DND-41 (cell line): ENCODE data around the gene ZNF232.

ENCODE experiments used
- ATAC-seq: fragments of 200-7000 bp; cut with Tn5 transposase; 3 replicates; pipeline ENCODE4 v1.9.1; 2021; ENCODE audit warnings: low read depth; ENCODE audit not compliant: insufficient read depth
- DNase-seq: peaks from one replicate; pipeline ENCODE4 v3.0.0-alpha.2; 2020
- H2AFZ ChIP-seq: 2 replicates; pipeline ENCODE4 v1.6.0; 2012; ENCODE audit warnings: low read depth, low read length
- H3K27ac ChIP-seq: 2 replicates; pipeline ENCODE4 v1.5.1; 2012; ENCODE audit warnings: low read length, inconsistent platforms
- H3K27me3 ChIP-seq: fragments of 200-600 bp; sonication (generic); 2 replicates; pipeline ENCODE4 v1.6.0; 2012; ENCODE audit warnings: low read length, mild to moderate bottlenecking, inconsistent platforms; ENCODE audit not compliant: insufficient read depth, poor library complexity
- H3K36me3 ChIP-seq: 2 replicates; pipeline ENCODE4 v1.5.1; 2012; ENCODE audit warnings: low read length, inconsistent platforms; ENCODE audit not compliant: insufficient read depth
- H3K4me1 ChIP-seq: 2 replicates; pipeline ENCODE4 v1.5.1; 2012; ENCODE audit warnings: mild to moderate bottlenecking, low read length; ENCODE audit not compliant: insufficient read depth
- H3K4me2 ChIP-seq: 2 replicates; pipeline ENCODE4 v1.6.0; 2012; ENCODE audit warnings: mild to moderate bottlenecking, moderate library complexity, low read length, inconsistent platforms; ENCODE audit not compliant: insufficient read depth
- H3K4me3 ChIP-seq, 2 experiments: fragments of 200-600 bp in 1 of 2; shearing (Covaris generic) in 1 of 2; 2 replicates each; pipeline ENCODE4 v1.5.1; 2012 to 2016; ENCODE audit warnings: inconsistent platforms in 2 of 2, low read length in 2 of 2, mild to moderate bottlenecking in 2 of 2, low read depth in 1 of 2, moderate library complexity in 1 of 2
- H3K79me2 ChIP-seq: 2 replicates; pipeline ENCODE4 v1.6.0; 2012; ENCODE audit warnings: low read length, inconsistent platforms; ENCODE audit not compliant: insufficient read depth
- H3K9ac ChIP-seq: 2 replicates; pipeline ENCODE4 v1.6.0; 2012; ENCODE audit warnings: low read depth, mild to moderate bottlenecking, inconsistent platforms, low read length, moderate library complexity
- H3K9me3 ChIP-seq: 2 replicates; pipeline ENCODE4 v1.5.1; 2012; ENCODE audit warnings: low read length, moderate library complexity, mild to moderate bottlenecking, inconsistent platforms; ENCODE audit not compliant: insufficient read depth, severe bottlenecking
- H4K20me1 ChIP-seq: 2 replicates; pipeline ENCODE4 v1.6.0; 2012; ENCODE audit warnings: low read length; ENCODE audit not compliant: insufficient read depth
- EZH2 ChIP-seq: IDR thresholded peaks from 3 replicates; pipeline ENCODE4 v1.6.1; 2012; ENCODE audit warnings: borderline replicate concordance, low read depth, mild to moderate bottlenecking, moderate library complexity, low read length, inconsistent platforms; ENCODE audit not compliant: severe bottlenecking
- TF ChIP-seq, protein P1 (sequence below): IDR thresholded peaks from 2 replicates; pipeline ENCODE4 v1.5.1; 2012; ENCODE audit warnings: borderline replicate concordance, low read length, moderate library complexity, mild to moderate bottlenecking; ENCODE audit not compliant: poor library complexity, severe bottlenecking; ENCODE audit errors: extremely low read depth

Gene ZNF232

DNA sequence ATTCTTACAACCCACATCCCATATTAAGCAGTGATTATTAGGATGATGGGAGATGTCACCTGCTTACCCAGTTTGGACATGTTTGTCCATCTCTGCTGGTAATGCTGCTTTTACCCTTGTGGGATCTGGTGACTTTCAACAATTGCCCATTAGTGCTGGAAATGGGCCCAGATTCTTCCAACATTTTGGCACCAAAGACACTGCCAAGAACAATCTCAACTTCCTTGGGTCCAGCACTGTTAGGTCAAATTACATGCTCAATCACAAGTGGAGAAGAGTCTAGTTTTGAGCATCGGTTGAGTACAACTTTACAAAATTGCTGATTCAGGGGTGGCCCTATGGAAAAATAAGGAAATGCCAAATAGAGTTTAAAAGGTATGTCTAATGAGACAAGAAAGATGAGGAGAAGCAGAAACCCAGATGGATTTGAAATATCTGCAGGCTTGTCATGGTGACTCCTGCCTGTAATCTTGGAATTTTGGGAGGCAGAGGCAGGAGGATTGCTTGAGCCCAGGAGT, 46.4 kb downstream of the ZNF232 start:
- DNase-seq, result no peak
- Histone ChIP-seq H3K36me3 (no peaks in the 10 kb centered on the region), H3K4me1 (peaks cover 6% of the 10 kb centered on the region; the same call in 1 of the 2 replicates), H3K4me3 (no peak overlapping the region), H2AFZ (no peak overlapping the region), H3K9ac (no peak overlapping the region), H4K20me1 (no peaks in the 10 kb centered on the region), H3K79me2 (no peaks in the 10 kb centered on the region), H3K27me3 (no peaks in the 10 kb centered on the region), H3K27ac (no peak overlapping the region), H3K9me3 (no peaks in the 10 kb centered on the region), H3K4me2 (no peak overlapping the region)
- TF ChIP-seq, protein P1, sequence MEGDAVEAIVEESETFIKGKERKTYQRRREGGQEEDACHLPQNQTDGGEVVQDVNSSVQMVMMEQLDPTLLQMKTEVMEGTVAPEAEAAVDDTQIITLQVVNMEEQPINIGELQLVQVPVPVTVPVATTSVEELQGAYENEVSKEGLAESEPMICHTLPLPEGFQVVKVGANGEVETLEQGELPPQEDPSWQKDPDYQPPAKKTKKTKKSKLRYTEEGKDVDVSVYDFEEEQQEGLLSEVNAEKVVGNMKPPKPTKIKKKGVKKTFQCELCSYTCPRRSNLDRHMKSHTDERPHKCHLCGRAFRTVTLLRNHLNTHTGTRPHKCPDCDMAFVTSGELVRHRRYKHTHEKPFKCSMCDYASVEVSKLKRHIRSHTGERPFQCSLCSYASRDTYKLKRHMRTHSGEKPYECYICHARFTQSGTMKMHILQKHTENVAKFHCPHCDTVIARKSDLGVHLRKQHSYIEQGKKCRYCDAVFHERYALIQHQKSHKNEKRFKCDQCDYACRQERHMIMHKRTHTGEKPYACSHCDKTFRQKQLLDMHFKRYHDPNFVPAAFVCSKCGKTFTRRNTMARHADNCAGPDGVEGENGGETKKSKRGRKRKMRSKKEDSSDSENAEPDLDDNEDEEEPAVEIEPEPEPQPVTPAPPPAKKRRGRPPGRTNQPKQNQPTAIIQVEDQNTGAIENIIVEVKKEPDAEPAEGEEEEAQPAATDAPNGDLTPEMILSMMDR, result no peak
- no peak for TF ChIP-seq EZH2
- no peak for ATAC-seq
